SK-N-SH (cell line): ENCODE results near the gene GRAP.

Experiments
- EP300 ChIP-seq, 2 experiments: IDR thresholded peaks; 2 replicates each; pipeline versions ENCODE4 v1.4.0 to v1.6.1; 2012; ENCODE audit warnings: borderline replicate concordance in 1 of 2, low read depth in 1 of 2, low read length in 1 of 2
- NFIC ChIP-seq: IDR thresholded peaks from 2 replicates; pipeline ENCODE4 v1.4.0; 2012; ENCODE audit warnings: borderline replicate concordance
- TAF1 ChIP-seq: IDR thresholded peaks from 2 replicates; pipeline ENCODE4 v1.6.1; 2012; ENCODE audit warnings: low read depth, mild to moderate bottlenecking, low read length, moderate library complexity, borderline replicate concordance
- TF ChIP-seq, protein P1 (sequence below): fragments of 200-600 bp; sonication (generic); IDR thresholded peaks from 2 replicates; pipeline ENCODE4 v1.6.1; 2017; ENCODE audit warnings: antibody characterized with exemption, mild to moderate bottlenecking, moderate library complexity

DNA sequence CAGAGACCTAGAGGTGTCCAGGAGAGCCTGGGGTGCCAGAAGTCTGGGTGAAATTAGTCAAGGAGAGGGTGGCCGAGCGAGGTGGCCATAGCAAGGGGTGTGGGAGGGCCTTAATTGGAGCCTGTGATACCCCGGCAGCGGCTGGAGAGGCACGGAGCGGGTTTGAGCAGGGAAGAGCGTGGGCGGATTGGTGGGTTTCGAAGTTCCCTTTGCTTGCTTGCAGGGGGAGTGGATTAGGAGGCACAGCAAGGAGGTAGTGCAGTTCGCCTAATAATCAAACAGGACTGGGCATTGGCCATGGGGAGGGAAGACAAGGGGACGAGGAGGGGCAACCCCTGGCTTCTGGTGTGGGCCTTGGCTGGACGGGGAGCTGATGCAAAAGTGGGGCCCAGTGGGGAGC is 36.8 kb downstream of the GRAP start:
- no peak for TF ChIP-seq TAF1
- TF ChIP-seq, protein P1, sequence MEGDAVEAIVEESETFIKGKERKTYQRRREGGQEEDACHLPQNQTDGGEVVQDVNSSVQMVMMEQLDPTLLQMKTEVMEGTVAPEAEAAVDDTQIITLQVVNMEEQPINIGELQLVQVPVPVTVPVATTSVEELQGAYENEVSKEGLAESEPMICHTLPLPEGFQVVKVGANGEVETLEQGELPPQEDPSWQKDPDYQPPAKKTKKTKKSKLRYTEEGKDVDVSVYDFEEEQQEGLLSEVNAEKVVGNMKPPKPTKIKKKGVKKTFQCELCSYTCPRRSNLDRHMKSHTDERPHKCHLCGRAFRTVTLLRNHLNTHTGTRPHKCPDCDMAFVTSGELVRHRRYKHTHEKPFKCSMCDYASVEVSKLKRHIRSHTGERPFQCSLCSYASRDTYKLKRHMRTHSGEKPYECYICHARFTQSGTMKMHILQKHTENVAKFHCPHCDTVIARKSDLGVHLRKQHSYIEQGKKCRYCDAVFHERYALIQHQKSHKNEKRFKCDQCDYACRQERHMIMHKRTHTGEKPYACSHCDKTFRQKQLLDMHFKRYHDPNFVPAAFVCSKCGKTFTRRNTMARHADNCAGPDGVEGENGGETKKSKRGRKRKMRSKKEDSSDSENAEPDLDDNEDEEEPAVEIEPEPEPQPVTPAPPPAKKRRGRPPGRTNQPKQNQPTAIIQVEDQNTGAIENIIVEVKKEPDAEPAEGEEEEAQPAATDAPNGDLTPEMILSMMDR = no peak
- TF ChIP-seq NFIC = no peak
- no peak for TF ChIP-seq EP300 (IDR thresholded peaks at IDR 0.05; ENCODE audit: borderline replicate concordance in 1 of 2, low read depth in 1 of 2, low read length in 1 of 2)
